Mucosa of descending colon (tissue), 3 donors: ENCODE measurements around the gene MYCBP. TPM values are rescaled to one million over a fixed set of nuclear protein-coding genes. Genes with fewer than 3 reads are reported as not detected.

ENCODE experiments used
- ATAC-seq: fragments of 200-7000 bp; cut with Tn5 transposase; one replicate; pipeline ENCODE4 v1.9.1; 2020; ENCODE audit warnings: mild to moderate bottlenecking, moderate library complexity
- DNase-seq, 3 donors: peaks; one replicate each; pipeline ENCODE4 v3.0.0-alpha.2; 2020
- H3K36me3 ChIP-seq: fragments of 200-600 bp; one replicate; pipeline ENCODE4 v1.8.0; 2021; ENCODE audit warnings: low read depth, mild to moderate bottlenecking
- H3K4me1 ChIP-seq: fragments of 200-600 bp; one replicate; pipeline ENCODE4 v1.8.0; 2021; ENCODE audit warnings: low read depth, mild to moderate bottlenecking
- H3K4me3 ChIP-seq: fragments of 200-600 bp; one replicate; pipeline ENCODE4 v1.8.0; 2021; ENCODE audit warnings: mild to moderate bottlenecking
- H3K9me3 ChIP-seq: fragments of 200-600 bp; one replicate; pipeline ENCODE4 v1.8.0; 2021; ENCODE audit warnings: mild to moderate bottlenecking
- intact Hi-C, 2 donors: fragments of 100-400 bp; cut with DNase I in 1 of 2; cut with micrococcal nuclease in 1 of 2; formaldehyde crosslinking; loops; one replicate each; pipeline versions ENCODE4 v1.11.0 to v1.11.1; 2022; cut with DNase I, micrococcal nuclease
- total RNA-seq, 3 donors: library from RNA; stranded (reverse); fragmentation: NEBNext Ultra II Directional in 2 of 3; extraction: Animal tissue kit (Norgen Biotek cat#: 25700) in 2 of 3; gene quantifications; one replicate each; pipeline versions ENCODE4 v1.2.1 to v1.2.4, GENCODE V29; 2021 to 2023
- TF ChIP-seq, protein P1 (sequence below): fragments of 200-600 bp; IDR thresholded peaks from one replicate; pipeline ENCODE4 v1.8.0; 2022; ENCODE audit warnings: antibody characterized with exemption, mild to moderate bottlenecking
- donor health status: DM: no; HTN: no; CAD: no; lungs with moderate emphysema.
- donor health status: DM: no; HTN: no; CAD: no.
- donor health status: DM: no; HTN: yes; CAD: no.

MYCBP gene
- total RNA-seq, 3 donors from 2014 or later = 21.4 to 37.4 (median 24.2) TPM

DNA sequence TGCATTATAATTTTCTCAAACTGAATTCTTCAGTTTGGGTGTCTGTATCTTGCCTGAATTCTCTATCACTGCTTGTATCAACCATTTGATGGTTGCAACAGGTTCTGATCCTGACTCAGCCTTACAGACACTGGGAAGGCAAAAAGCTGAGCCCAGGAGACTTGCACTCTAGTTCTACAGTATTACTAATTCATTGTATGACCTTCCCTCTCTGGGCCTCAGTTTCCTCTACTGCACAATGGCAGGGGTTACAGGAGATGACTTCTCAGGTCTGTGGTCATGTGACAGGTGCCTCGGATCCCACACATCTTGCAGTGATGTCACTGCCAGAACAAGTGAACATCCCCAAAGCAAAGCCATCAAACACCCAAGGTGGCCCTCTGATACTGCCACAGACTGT is 52.3 kb downstream of the MYCBP start:
- DNase-seq = no peak
- Histone ChIP-seq H3K4me1 (peaks cover 16% of the 10 kb centered on the region), H3K4me3 (no peak overlapping the region), H3K9me3 (no peaks in the 10 kb centered on the region), H3K36me3 (no peaks in the 10 kb centered on the region)
- TF ChIP-seq, protein P1, sequence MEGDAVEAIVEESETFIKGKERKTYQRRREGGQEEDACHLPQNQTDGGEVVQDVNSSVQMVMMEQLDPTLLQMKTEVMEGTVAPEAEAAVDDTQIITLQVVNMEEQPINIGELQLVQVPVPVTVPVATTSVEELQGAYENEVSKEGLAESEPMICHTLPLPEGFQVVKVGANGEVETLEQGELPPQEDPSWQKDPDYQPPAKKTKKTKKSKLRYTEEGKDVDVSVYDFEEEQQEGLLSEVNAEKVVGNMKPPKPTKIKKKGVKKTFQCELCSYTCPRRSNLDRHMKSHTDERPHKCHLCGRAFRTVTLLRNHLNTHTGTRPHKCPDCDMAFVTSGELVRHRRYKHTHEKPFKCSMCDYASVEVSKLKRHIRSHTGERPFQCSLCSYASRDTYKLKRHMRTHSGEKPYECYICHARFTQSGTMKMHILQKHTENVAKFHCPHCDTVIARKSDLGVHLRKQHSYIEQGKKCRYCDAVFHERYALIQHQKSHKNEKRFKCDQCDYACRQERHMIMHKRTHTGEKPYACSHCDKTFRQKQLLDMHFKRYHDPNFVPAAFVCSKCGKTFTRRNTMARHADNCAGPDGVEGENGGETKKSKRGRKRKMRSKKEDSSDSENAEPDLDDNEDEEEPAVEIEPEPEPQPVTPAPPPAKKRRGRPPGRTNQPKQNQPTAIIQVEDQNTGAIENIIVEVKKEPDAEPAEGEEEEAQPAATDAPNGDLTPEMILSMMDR = no peak
- no peak for ATAC-seq
- intact Hi-C loops = no loop called here

DNA sequence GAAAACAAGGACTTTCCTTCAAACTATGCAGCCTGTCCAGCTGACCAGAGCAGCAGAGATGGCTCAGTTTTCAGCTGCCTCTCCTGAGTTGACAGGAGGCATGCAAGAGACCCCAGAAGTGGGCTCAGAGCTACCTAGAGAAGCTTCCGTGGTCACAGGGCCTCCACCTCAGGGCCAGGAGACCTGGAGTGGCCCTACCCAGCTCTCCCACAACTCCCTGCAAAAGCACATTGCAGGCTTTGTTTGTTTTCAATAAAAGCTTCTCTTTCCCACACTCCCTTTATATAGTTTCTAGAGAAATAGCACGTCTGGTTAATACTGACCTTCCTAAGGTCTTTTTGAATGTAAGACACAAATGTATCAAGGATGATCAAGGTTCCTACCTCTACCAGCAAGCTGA is 53.6 kb downstream of the MYCBP start:
- TF ChIP-seq, protein P1 = no peak
- peak; percentile 54 for ATAC-seq
- Histone ChIP-seq H3K4me1 (peaks cover 16% of the 10 kb centered on the region), H3K9me3 (no peaks in the 10 kb centered on the region), H3K36me3 (no peaks in the 10 kb centered on the region), H3K4me3 (no peak overlapping the region)
- intact Hi-C loops = no loop called here
- no peak for DNase-seq

DNA sequence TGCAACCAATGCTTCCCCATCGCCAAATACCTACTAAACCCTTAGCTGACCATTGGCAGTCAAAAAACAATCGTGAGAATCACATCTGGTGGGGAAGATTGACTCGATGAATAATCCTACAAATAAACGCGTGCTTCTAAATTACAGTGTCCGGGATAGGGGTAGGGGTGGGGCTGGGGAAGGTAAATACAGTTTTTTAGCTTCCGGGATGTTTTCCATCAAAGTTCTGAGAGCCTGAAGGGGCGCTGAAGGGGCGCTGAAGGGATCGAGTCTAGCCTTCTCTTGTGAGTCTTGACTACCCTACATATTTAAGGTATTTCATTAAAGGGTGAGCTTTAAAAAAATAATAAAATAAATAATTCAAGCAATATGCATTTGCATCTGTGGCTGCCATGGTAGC is 54.1 kb downstream of the MYCBP start:
- intact Hi-C loops = no loop called here
- no peak for ATAC-seq

DNA sequence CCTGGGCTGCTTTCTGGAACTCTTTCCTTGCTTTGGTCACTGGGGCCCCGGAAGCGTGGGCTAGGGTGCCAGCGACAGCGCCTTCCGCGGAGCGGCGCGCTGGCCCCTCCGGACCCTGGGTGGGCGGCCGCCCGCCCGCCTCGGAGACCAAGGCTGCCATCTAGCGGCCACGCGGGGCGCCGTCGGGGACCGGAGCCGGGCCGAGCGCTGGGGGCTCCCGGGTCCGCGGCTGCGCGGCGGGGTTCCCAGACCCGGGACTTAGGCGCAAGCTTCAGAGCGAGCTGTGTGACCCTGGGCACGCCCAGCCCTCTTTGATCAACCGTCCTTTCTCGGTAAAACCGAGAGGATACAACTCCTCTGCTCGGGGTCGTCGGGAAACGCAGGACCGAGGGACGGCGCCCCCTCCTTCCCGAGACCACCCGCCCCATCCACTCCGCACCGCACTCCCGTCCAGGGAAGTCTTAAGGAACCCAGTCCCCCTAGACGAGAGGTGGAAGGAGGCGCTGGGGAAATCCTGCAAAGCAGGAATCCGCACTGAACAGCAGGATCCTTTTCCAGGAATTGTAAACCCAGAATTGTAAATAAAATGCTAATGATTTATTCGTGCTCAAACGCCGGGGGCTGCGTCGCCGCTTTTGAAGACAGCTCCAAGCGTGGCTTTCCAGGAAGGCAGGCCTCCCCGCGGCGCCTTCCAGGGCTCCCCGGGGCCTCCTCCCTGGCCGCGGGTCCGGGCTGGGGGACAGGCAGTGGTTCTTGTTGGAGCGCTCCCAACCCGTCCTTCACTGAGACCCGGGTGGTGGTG is 54.8 kb downstream of the MYCBP start:
- peak in 2 of 3 donors; percentile 40 to 47 for DNase-seq
- Histone ChIP-seq H3K4me1 (peaks cover 16% of the 10 kb centered on the region), H3K36me3 (no peaks in the 10 kb centered on the region), H3K4me3 (no peak overlapping the region), H3K9me3 (no peaks in the 10 kb centered on the region)
- TF ChIP-seq, protein P1 = peak; percentile 51
- ATAC-seq = peak; percentile 64
- intact Hi-C loops = no loop called here

More for the DNA sequence above, 54.1 kb downstream of the MYCBP start:
- Histone ChIP-seq H3K4me3 (no peak overlapping the region), H3K9me3 (no peaks in the 10 kb centered on the region), H3K36me3 (no peaks in the 10 kb centered on the region), H3K4me1 (peaks cover 16% of the 10 kb centered on the region)
- DNase-seq = no peak
- TF ChIP-seq, protein P1 = no peak

DNA sequence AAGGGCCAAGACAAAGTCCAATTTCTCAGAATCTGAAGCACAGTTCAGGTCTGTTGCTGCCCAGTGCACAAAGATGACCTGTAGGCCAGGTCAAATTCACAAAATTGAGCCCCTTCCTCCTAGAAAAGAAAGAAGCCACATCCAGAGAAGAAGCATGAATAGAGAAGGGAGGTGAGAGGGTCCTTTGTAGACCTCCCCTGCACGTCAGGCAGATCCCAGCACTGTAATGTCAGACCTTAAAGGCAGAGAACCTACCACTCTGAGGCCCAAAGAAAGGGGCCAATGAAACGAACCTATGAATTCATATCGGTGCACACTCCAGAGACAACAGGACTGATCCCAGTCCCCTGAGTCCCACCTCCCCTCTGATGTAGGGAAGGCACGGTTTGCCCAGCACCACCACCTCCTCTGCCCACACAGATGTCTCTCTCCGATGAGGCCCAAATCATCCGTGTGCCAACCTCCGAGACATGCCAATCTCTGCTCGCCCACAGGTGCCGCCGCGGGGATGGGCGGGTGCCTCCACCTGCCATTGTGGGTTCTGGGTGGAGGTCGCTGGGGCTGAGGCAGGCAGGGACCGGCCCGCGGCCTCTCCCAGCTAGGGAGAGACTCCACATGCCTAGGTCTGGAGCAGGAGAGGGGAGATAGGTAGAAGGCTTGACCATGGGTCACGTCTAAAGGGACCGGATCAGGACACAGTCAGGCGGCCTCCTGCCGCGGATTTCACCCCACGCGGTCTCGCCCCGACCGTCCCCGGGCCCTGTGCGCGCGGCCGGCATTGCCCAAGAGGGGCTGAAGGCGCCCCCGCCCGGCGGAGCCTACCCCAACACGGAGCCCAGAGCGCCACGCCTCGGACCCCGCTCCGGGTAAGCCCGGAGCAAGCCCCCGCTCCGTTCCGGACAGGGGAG is 55.6 kb downstream of the MYCBP start:
- TF ChIP-seq, protein P1 = no peak
- Histone ChIP-seq H3K36me3 (no peaks in the 10 kb centered on the region), H3K4me1 (peaks cover 16% of the 10 kb centered on the region), H3K9me3 (no peaks in the 10 kb centered on the region), H3K4me3 (no peak overlapping the region)
- ATAC-seq (no peak), DNase-seq (no peak)
- intact Hi-C loops = no loop called here
